Measurements from ENCODE around the gene MBNL2. TPM values are rescaled to one million over a fixed set of nuclear protein-coding genes. Genes with fewer than 3 reads are reported as not detected.

Gene MBNL2
- total and polyA plus RNA-seq, 4 donors: 13.3 to 108 (median 39.3) TPM

DNA sequence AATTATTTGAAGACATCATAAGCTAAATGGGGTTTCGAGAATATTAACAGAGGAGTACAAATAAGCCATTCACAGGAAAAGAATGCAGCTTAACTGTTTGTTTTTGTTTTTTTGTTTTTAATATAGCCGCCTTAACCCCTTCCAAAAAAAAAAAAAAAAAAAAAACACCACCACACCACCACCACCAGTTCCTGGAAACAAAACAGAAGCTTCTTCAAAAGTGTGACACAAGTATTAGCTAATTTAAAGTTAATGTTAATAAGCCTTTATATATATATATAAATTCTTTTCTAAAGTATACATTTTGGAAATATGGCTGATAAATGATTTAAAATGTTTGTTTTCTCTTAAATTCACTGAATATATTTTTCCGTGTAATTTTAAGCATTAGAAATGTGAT lies 213.2 kb downstream of the MBNL2 start:
- ATAC-seq (ENCODE audit: insufficient read depth, low FRiP score): no peak

DNA sequence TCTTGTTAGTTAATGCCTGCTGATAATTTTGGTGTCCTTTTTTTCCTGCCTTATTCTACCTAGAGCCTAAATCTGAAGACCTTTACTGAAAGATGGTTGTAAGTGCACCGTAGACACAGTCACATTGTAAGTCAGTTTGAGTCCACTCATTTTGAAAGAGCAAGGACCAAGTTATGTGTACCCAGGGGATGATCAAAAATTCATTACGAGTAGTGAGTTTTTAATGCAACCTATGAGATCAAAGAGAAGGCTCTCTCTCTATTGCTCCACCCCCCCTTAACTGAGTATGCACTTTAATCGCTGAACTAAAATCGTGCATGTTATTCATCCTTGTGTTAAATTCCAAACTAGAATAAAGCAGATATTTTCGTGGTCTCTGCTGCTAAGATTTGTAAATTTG lies 213.7 kb downstream of the MBNL2 start:
- ATAC-seq (ENCODE audit: insufficient read depth, low FRiP score) (no peak), DNase-seq (peak in 2 of 3 donors; percentile 45 to 46)
- Histone ChIP-seq H3K27me3 (ENCODE audit: control insufficient read depth in 3 of 3, insufficient read depth in 3 of 3, low read length in 2 of 3) (no peaks in the 10 kb centered on the region), H3K4me3 (no peak overlapping the region), H3K4me1 (ENCODE audit: control insufficient read depth in 5 of 5, insufficient read depth in 5 of 5, low read length in 5 of 5) (peaks cover 0 to 50% (median 12%) of the 10 kb centered on the region in 5 donors), H3K9ac (ENCODE audit: insufficient read depth in 1 of 2, low read length in 2 of 2) (peak overlapping the region in 1 of 2 donors; percentile 92), H3K27ac (ENCODE audit: low read depth in 1 of 2, low read length in 1 of 2) (no peak overlapping the region), H3K9me3 (ENCODE audit: control insufficient read depth in 4 of 4, insufficient read depth in 3 of 4, low read length in 3 of 4) (no peaks in the 10 kb centered on the region), H3K36me3 (ENCODE audit: control insufficient read depth in 4 of 4, insufficient read depth in 4 of 4, low read length in 4 of 4) (peaks cover 0 to 9% (median 4%) of the 10 kb centered on the region in 4 donors)
- 32 to 57% methylated on average over 5 of the region's 5 CpGs for WGBS, 2 donors
- TF ChIP-seq, protein P1, sequence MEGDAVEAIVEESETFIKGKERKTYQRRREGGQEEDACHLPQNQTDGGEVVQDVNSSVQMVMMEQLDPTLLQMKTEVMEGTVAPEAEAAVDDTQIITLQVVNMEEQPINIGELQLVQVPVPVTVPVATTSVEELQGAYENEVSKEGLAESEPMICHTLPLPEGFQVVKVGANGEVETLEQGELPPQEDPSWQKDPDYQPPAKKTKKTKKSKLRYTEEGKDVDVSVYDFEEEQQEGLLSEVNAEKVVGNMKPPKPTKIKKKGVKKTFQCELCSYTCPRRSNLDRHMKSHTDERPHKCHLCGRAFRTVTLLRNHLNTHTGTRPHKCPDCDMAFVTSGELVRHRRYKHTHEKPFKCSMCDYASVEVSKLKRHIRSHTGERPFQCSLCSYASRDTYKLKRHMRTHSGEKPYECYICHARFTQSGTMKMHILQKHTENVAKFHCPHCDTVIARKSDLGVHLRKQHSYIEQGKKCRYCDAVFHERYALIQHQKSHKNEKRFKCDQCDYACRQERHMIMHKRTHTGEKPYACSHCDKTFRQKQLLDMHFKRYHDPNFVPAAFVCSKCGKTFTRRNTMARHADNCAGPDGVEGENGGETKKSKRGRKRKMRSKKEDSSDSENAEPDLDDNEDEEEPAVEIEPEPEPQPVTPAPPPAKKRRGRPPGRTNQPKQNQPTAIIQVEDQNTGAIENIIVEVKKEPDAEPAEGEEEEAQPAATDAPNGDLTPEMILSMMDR (IDR thresholded peaks at IDR 0.05; ENCODE audit: control extremely low read depth, extremely low read depth): no peak

More for the DNA sequence above, 213.2 kb downstream of the MBNL2 start:
- Histone ChIP-seq H3K36me3 (ENCODE audit: control insufficient read depth in 4 of 4, insufficient read depth in 4 of 4, low read length in 4 of 4) (peaks cover 0 to 9% (median 4%) of the 10 kb centered on the region in 4 donors), H3K27me3 (ENCODE audit: control insufficient read depth in 3 of 3, insufficient read depth in 3 of 3, low read length in 2 of 3) (no peaks in the 10 kb centered on the region), H3K4me1 (ENCODE audit: control insufficient read depth in 5 of 5, insufficient read depth in 5 of 5, low read length in 5 of 5) (peaks cover 0 to 53% (median 12%) of the 10 kb centered on the region in 5 donors), H3K4me3 (no peak overlapping the region), H3K9me3 (ENCODE audit: control insufficient read depth in 4 of 4, insufficient read depth in 3 of 4, low read length in 3 of 4) (no peaks in the 10 kb centered on the region), H3K27ac (ENCODE audit: low read depth in 1 of 2, low read length in 1 of 2) (no peak overlapping the region), H3K9ac (ENCODE audit: insufficient read depth in 1 of 2, low read length in 2 of 2) (peak overlapping the region in 1 of 2 donors; percentile 92)
- WGBS, 2 donors: 37 to 49% methylated on average over 3 of the region's 3 CpGs
- DNase-seq: peak in 1 of 3 donors; percentile 39
- TF ChIP-seq, protein P1 (IDR thresholded peaks at IDR 0.05; ENCODE audit: control extremely low read depth, extremely low read depth): no peak

DNA sequence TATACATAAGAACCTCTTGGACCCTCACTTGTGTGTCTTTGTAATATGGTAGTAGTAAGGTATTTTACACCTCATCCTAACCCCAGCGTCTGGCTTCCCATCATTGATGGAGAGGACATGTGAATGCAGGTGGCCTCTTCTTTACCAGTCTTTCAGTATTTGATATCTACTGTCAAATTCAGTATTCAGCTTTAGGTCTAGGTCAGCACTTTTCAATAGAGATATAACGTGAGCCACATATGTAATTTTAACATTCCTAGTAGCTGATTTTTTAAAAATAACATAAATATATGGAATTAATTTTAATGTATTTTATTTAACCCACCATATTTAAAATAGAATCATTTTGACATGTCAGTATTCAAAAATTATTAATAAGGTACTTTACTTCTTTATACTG lies 214.7 kb downstream of the MBNL2 start:
- Histone ChIP-seq H3K9me3 (ENCODE audit: control insufficient read depth in 4 of 4, insufficient read depth in 3 of 4, low read length in 3 of 4) (no peaks in the 10 kb centered on the region), H3K27ac (ENCODE audit: low read depth in 1 of 2, low read length in 1 of 2) (no peak overlapping the region), H3K4me3 (no peak overlapping the region), H3K4me1 (ENCODE audit: control insufficient read depth in 5 of 5, insufficient read depth in 5 of 5, low read length in 5 of 5) (peaks cover 0 to 39% (median 12%) of the 10 kb centered on the region in 5 donors), H3K36me3 (ENCODE audit: control insufficient read depth in 4 of 4, insufficient read depth in 4 of 4, low read length in 4 of 4) (peaks cover 0 to 9% (median 4%) of the 10 kb centered on the region in 4 donors), H3K27me3 (ENCODE audit: control insufficient read depth in 3 of 3, insufficient read depth in 3 of 3, low read length in 2 of 3) (no peaks in the 10 kb centered on the region), H3K9ac (ENCODE audit: insufficient read depth in 1 of 2, low read length in 2 of 2) (peak overlapping the region in 1 of 2 donors; percentile 51)
- DNase-seq (no peak), ATAC-seq (ENCODE audit: insufficient read depth, low FRiP score) (no peak)
- TF ChIP-seq, protein P1 (IDR thresholded peaks at IDR 0.05; ENCODE audit: control extremely low read depth, extremely low read depth): no peak
- 81 to 86% methylated on average over 2 of the region's 2 CpGs for WGBS, 2 donors

DNA sequence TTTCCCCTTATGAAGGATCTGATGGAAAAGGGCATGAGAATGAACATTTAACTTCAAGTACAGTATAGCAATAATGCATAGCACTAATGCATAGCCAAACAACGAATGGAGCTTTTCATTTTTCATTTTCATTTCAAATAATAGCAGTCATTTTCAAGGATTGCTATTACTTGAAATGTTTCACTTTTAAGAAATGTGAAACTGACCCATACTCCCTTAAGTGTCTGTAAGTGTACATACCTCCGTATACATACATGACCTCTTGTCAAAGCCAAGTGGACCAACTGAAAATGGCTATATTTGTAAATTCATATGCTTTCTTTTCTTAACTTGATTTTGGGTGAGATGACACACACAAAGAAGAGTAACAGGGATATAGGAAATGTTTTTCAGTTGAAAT lies 215.6 kb downstream of the MBNL2 start:
- H3K9me3 ChIP-seq (ENCODE audit: control insufficient read depth in 4 of 4, insufficient read depth in 3 of 4, low read length in 3 of 4): no peaks in the 10 kb centered on the region
- DNase-seq (no peak), ATAC-seq (ENCODE audit: insufficient read depth, low FRiP score) (no peak)
- H3K4me1 ChIP-seq (ENCODE audit: control insufficient read depth in 5 of 5, insufficient read depth in 5 of 5, low read length in 5 of 5): peaks cover 0 to 33% (median 12%) of the 10 kb centered on the region in 5 donors
- H3K36me3 ChIP-seq (ENCODE audit: control insufficient read depth in 4 of 4, insufficient read depth in 4 of 4, low read length in 4 of 4): peaks cover 0 to 11% (median 4%) of the 10 kb centered on the region in 4 donors
- H3K27ac ChIP-seq (ENCODE audit: low read depth in 1 of 2, low read length in 1 of 2): no peak overlapping the region
- no peak overlapping the region for H3K4me3 ChIP-seq
- no peaks in the 10 kb centered on the region for H3K27me3 ChIP-seq (ENCODE audit: control insufficient read depth in 3 of 3, insufficient read depth in 3 of 3, low read length in 2 of 3)
- no peak overlapping the region for H3K9ac ChIP-seq (ENCODE audit: insufficient read depth in 1 of 2, low read length in 2 of 2)
- WGBS, 2 donors: 74 to 83% methylated on average over 2 of the region's 2 CpGs
- TF ChIP-seq, protein P1 (IDR thresholded peaks at IDR 0.05; ENCODE audit: control extremely low read depth, extremely low read depth): no peak
